Neural cell (in vitro differentiated cells): Measurements from ENCODE around the gene ARHGEF12. TPM values are rescaled to one million over a fixed set of nuclear protein-coding genes. Genes with fewer than 3 reads are reported as not detected.

Source experiments
- H2AFZ ChIP-seq: fragments of 200-600, 300-800 bp; sonication (generic), shearing (Covaris generic); 2 replicates; pipeline ENCODE4 v1.6.0; 2014; ENCODE audit warnings: low read depth, mild to moderate bottlenecking, antibody characterized with exemption, low read length, moderate library complexity
- H3F3A ChIP-seq: fragments of 200-600 bp; shearing (Covaris generic); 2 replicates; pipeline ENCODE4 v1.6.1; 2016; ENCODE audit warnings: mild to moderate bottlenecking, moderate library complexity, mixed read lengths, antibody characterized with exemption, low read length; ENCODE audit not compliant: insufficient read depth, poor library complexity, severe bottlenecking
- H3K27ac ChIP-seq: fragments of 200-600, 300-800 bp; sonication (generic), shearing (Covaris generic); 2 replicates; pipeline ENCODE4 v1.5.1; 2014; ENCODE audit warnings: mild to moderate bottlenecking, low read length, moderate library complexity
- H3K27me3 ChIP-seq: fragments of 300-800, 200-600 bp; sonication (generic), shearing (Covaris generic); 2 replicates; pipeline ENCODE4 v1.6.0; 2014; ENCODE audit warnings: mild to moderate bottlenecking, low read depth, low read length, moderate library complexity; ENCODE audit not compliant: insufficient read depth
- H3K36me3 ChIP-seq: fragments of 300-800, 200-600 bp; sonication (generic), shearing (Covaris generic); 2 replicates; pipeline ENCODE4 v1.5.1; 2014; ENCODE audit warnings: mild to moderate bottlenecking, antibody characterized with exemption, low read length, moderate library complexity; ENCODE audit not compliant: insufficient read depth
- H3K4me2 ChIP-seq: fragments of 300-800, 200-600 bp; sonication (generic), shearing (Covaris generic); 2 replicates; pipeline ENCODE4 v1.6.0; 2014; ENCODE audit warnings: mild to moderate bottlenecking, low read length
- H3K4me3 ChIP-seq: fragments of 300-800, 200-600 bp; sonication (generic), shearing (Covaris generic); 2 replicates; pipeline ENCODE4 v1.5.1; 2014; ENCODE audit warnings: mild to moderate bottlenecking, low read length, moderate library complexity
- H3K79me2 ChIP-seq: fragments of 200-600 bp; shearing (Covaris generic); replicated peaks from 2 replicates; pipeline ENCODE4 v1.6.0; 2014; ENCODE audit warnings: mild to moderate bottlenecking, low read length, moderate library complexity; ENCODE audit not compliant: insufficient read depth
- H3K9ac ChIP-seq: fragments of 300-800, 200-600 bp; sonication (generic), shearing (Covaris generic); 2 replicates; pipeline ENCODE4 v1.6.1; 2016; ENCODE audit warnings: mild to moderate bottlenecking, low read length, mixed read lengths
- H3K9me2 ChIP-seq: fragments of 200-600 bp; shearing (Covaris generic); 2 replicates; pipeline ENCODE4 v1.6.1; 2016; ENCODE audit warnings: mild to moderate bottlenecking, low read length, mixed read lengths; ENCODE audit not compliant: insufficient read depth
- H3K9me3 ChIP-seq: fragments of 200-600, 300-800 bp; sonication (generic), shearing (Covaris generic); 2 replicates; pipeline ENCODE4 v1.6.1; 2016; ENCODE audit warnings: mild to moderate bottlenecking, mixed run types, low read length, moderate library complexity, mixed read lengths
- H4K20me1 ChIP-seq: fragments of 200-600 bp; shearing (Covaris generic); 2 replicates; pipeline ENCODE4 v1.6.1; 2016; ENCODE audit warnings: mild to moderate bottlenecking, mixed run types; ENCODE audit not compliant: insufficient read depth
- CTCF ChIP-seq: fragments of 450-650 bp; IDR thresholded peaks from 2 replicates; pipeline ENCODE4 v1.5.1; 2014; ENCODE audit warnings: antibody characterized with exemption, mild to moderate bottlenecking, moderate library complexity; ENCODE audit not compliant: poor library complexity, severe bottlenecking
- EP300 ChIP-seq: fragments of 450-650 bp; conservative IDR thresholded peaks from 2 replicates; pipeline ENCODE4 v1.6.1; 2014; ENCODE audit warnings: antibody characterized with exemption, mild to moderate bottlenecking, moderate library complexity; ENCODE audit not compliant: poor library complexity, severe bottlenecking
- EZH2 ChIP-seq: fragments of 200-600, 300-800 bp; shearing (Covaris generic), sonication (generic); IDR thresholded peaks from 2 replicates; pipeline ENCODE4 v1.6.1; 2014; ENCODE audit warnings: antibody characterized with exemption, low read length, borderline replicate concordance, mild to moderate bottlenecking; ENCODE audit not compliant: insufficient read depth, poor library complexity, severe bottlenecking
- MXI1 ChIP-seq: fragments of 450-650 bp; conservative IDR thresholded peaks from 2 replicates; pipeline ENCODE4 v1.6.1; 2014; ENCODE audit warnings: antibody characterized with exemption, mild to moderate bottlenecking; ENCODE audit not compliant: poor library complexity, severe bottlenecking
- POLR2AphosphoS5 ChIP-seq: IDR thresholded peaks from 2 replicates; pipeline ENCODE4 v1.6.1; 2012
- RAD21 ChIP-seq: fragments of 450-650 bp; conservative IDR thresholded peaks from 2 replicates; pipeline ENCODE4 v1.6.1; 2014; ENCODE audit warnings: antibody characterized with exemption, mild to moderate bottlenecking, moderate library complexity
- REST ChIP-seq: IDR thresholded peaks from 2 replicates; pipeline ENCODE4 v1.6.1; 2012; ENCODE audit warnings: borderline replicate concordance
- SMC3 ChIP-seq: fragments of 450-650 bp; conservative IDR thresholded peaks from 2 replicates; pipeline ENCODE4 v1.6.1; 2014; ENCODE audit warnings: antibody characterized with exemption, mild to moderate bottlenecking, moderate library complexity; ENCODE audit not compliant: poor library complexity
- TAF1 ChIP-seq: IDR thresholded peaks from 2 replicates; pipeline ENCODE4 v1.6.1; 2012; ENCODE audit warnings: low read depth
- polyA plus RNA-seq: library from polyadenylated mRNA; depleted of rRNA; stranded (reverse); fragments of >200 nt; gene quantifications from 2 replicates; pipeline ENCODE4 v1.2.3, GENCODE V29; 2014

ARHGEF12 gene
- polyA plus RNA-seq, 1 donor from 2014 or later = 93.4 TPM

- Histone ChIP-seq H3F3A (no peaks in the 10 kb centered on the region), H3K9me3 (no peaks in the 10 kb centered on the region), H3K36me3 (peaks cover 20% of the 10 kb centered on the region), H3K9ac (no peak overlapping the region), H3K27ac (no peak overlapping the region), H2AFZ (no peak overlapping the region), H3K9me2 (no peaks in the 10 kb centered on the region), H3K27me3 (no peaks in the 10 kb centered on the region), H3K4me3 (no peak overlapping the region), H4K20me1 (no peaks in the 10 kb centered on the region), H3K4me2 (no peak overlapping the region), H3K79me2 (no peaks in the 10 kb centered on the region)
- TF ChIP-seq CTCF (no peak), MXI1 (no peak), POLR2AphosphoS5 (no peak), TAF1 (no peak)
Measured at GRCh38 chr11:120473503-120473902, 137.3 kb downstream of the ARHGEF12 start.

- Histone ChIP-seq H3K4me2 (no peak overlapping the region), H2AFZ (no peak overlapping the region), H3K9ac (no peak overlapping the region), H3K9me3 (no peaks in the 10 kb centered on the region), H3K9me2 (no peaks in the 10 kb centered on the region), H3K27me3 (no peaks in the 10 kb centered on the region), H3K27ac (no peak overlapping the region), H3K4me3 (no peak overlapping the region), H3K79me2 (no peaks in the 10 kb centered on the region), H4K20me1 (no peaks in the 10 kb centered on the region), H3K36me3 (peaks cover 47% of the 10 kb centered on the region), H3F3A (no peaks in the 10 kb centered on the region)
- TF ChIP-seq RAD21 (no peak), POLR2AphosphoS5 (no peak), REST (no peak), TAF1 (no peak), EZH2 (no peak), SMC3 (no peak), MXI1 (no peak)
Measured at GRCh38 chr11:120482149-120482548, 145.9 kb downstream of the ARHGEF12 start.

GRCh38 chr11:120484722-120485121 lies 148.5 kb downstream of the ARHGEF12 start:
- TF ChIP-seq TAF1 (no peak), SMC3 (no peak), MXI1 (no peak), REST (no peak), POLR2AphosphoS5 (no peak), RAD21 (no peak), CTCF (no peak), EZH2 (no peak), EP300 (no peak)
- H3K4me2 ChIP-seq = no peak overlapping the region
- no peaks in the 10 kb centered on the region for H4K20me1 ChIP-seq
- no peaks in the 10 kb centered on the region for H3K27me3 ChIP-seq
- no peaks in the 10 kb centered on the region for H3K79me2 ChIP-seq
- no peak overlapping the region for H3K27ac ChIP-seq
- H2AFZ ChIP-seq = no peak overlapping the region
- H3K4me3 ChIP-seq = no peak overlapping the region
- no peak overlapping the region for H3K9ac ChIP-seq
- H3F3A ChIP-seq = no peaks in the 10 kb centered on the region
- no peaks in the 10 kb centered on the region for H3K9me2 ChIP-seq
- H3K36me3 ChIP-seq = peaks cover 35% of the 10 kb centered on the region
- no peaks in the 10 kb centered on the region for H3K9me3 ChIP-seq
